AG09319 (cell line): Measurements from ENCODE around the gene HADHB.

Experiments
- DNase-seq: peaks from one replicate; pipeline ENCODE4 v3.0.0-alpha.2; 2010; ENCODE audit warnings: low read depth; ENCODE audit errors: extremely low read depth
- TF ChIP-seq, protein P1 (sequence below): IDR thresholded peaks from 2 replicates; pipeline ENCODE4 v1.5.1; 2011; ENCODE audit warnings: low read depth, mild to moderate bottlenecking, inconsistent platforms, low read length, moderate library complexity

The HADHB gene

DNA sequence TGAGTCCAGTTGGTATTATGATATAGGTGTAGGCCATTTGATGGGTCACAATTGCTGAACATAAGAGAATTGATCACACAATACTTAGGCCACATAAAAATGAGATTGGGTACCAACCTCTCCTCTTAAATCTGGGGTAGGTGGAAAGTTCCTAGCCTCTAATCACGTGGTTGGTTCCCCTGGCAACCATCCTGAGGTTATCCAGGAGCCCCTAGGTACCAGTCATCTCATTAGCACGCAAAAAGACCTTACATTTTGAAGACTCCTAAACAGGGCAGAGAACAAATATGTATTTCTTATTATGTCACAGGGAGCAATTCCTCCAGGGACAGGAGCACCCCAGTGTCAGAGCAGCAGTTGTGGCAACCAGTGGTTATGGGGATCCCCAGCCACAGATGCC is 88.6 kb downstream of the HADHB start:
- TF ChIP-seq, protein P1, sequence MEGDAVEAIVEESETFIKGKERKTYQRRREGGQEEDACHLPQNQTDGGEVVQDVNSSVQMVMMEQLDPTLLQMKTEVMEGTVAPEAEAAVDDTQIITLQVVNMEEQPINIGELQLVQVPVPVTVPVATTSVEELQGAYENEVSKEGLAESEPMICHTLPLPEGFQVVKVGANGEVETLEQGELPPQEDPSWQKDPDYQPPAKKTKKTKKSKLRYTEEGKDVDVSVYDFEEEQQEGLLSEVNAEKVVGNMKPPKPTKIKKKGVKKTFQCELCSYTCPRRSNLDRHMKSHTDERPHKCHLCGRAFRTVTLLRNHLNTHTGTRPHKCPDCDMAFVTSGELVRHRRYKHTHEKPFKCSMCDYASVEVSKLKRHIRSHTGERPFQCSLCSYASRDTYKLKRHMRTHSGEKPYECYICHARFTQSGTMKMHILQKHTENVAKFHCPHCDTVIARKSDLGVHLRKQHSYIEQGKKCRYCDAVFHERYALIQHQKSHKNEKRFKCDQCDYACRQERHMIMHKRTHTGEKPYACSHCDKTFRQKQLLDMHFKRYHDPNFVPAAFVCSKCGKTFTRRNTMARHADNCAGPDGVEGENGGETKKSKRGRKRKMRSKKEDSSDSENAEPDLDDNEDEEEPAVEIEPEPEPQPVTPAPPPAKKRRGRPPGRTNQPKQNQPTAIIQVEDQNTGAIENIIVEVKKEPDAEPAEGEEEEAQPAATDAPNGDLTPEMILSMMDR = no peak
- no peak for DNase-seq

DNA sequence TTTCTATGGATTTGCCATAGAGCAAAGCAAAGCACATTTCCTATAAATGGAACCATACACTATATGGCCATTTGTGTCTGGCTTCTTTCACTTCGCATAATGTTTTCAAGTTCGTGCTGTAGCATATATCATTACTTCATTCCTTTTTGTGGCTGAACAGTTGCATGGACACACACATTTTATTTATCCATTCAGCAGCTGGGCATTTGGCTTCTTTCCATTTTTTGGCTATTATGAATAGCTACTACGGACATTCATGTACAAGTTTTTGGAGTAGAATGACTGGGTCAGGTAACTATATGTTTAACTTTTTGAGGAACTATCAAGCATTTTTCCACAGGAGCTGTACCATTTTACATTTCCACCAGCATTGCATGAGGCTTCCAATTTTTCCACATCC is 90.5 kb downstream of the HADHB start:
- TF ChIP-seq, protein P1 = no peak
- DNase-seq = no peak

DNA sequence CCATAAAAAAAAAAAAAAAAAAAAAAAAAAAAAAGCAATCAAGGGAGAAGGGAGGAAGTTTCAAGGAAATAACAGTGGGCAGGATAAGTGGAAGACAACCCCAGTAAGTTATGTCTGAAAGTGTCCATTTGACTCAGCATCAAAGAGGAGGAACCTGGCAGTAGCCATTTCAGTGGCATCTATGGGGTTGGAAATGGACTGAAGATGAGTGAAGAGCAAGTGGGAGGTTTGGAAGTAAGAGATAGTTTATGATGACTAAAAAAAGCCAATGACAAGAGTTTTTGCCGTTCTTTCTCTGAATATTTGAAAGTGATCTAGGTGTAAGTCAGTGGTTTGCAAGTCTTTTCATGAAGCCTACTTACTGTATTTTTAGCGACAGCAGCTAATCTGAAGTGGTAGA is 92.0 kb downstream of the HADHB start:
- no peak for DNase-seq
- TF ChIP-seq, protein P1 = no peak

DNA sequence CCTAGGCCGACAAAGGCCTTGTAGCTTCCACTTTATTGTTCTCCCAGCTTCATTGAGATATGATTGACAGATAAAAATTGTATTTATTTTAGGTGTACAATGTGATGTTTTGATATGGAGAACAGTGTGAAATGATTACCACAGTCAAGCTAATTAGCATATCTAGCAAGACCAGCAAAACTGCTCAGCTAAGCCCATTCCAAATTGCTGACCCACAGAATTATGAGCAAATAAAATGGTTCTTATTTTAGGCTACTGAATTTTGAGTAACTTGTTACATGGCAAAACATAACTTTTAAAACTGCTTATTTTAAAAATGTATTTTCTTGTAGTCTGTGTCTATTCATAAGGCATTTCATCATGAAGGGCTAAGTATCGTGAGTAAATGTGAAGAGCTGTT is 92.6 kb downstream of the HADHB start:
- TF ChIP-seq, protein P1 = no peak
- DNase-seq = no peak
